K562 (cell line): ENCODE data around the gene CNIH4. TPM values are rescaled to one million over a fixed set of nuclear protein-coding genes. Genes with fewer than 3 reads are reported as not detected.

Source experiments
- ATAC-seq: fragments of 200-7000 bp; cut with Tn5 transposase; 3 replicates; pipeline ENCODE4 v1.9.1; 2020; ENCODE audit warnings: moderate library complexity
- BruUV-seq: library from RNA; stranded (reverse); fragments of 400-500 nt; replicated peaks from 2 replicates; lab custom pipeline; 2021; lab: Mats Ljungman, UMichigan
- CTCF ChIA-PET: fragments of 300-600 bp; formaldehyde crosslinking; extraction: SDS; loops from one replicate; lab custom pipeline; 2021; ENCODE audit warnings: low intra/inter-chr PET ratio; lab: Yijun Ruan, JAX
- POLR2A ChIA-PET: fragments of 300-600, 350-650 bp; sonication (Branson Sonifier 250); formaldehyde crosslinking; extraction: SDS; loops from one replicate; lab custom pipeline; 2021; ENCODE audit warnings: antibody characterized with exemption, inconsistent platforms; lab: Yijun Ruan, JAX
- DNase-seq, 4 experiments: peaks; one replicate each; pipeline versions ENCODE4 v3.0.0 to v3.0.0-alpha.2; 2011 to 2018; ENCODE audit warnings: low spot score in 3 of 4, mixed read lengths in 3 of 4; ENCODE audit errors: extremely low read depth in 1 of 4
- FAIRE-seq: peaks from 2 replicates; lab custom pipeline; 2011; peaks lifted over from hg19 to GRCh38; lab: Jason Lieb, UNC
- H2AFZ ChIP-seq: 2 replicates; pipeline ENCODE4 v1.6.0; 2011; ENCODE audit warnings: low read depth, low read length, control low read depth, inconsistent platforms
- H3K27ac ChIP-seq: fragments of 200-600 bp; 3 replicates; pipeline ENCODE4 v1.8.0; 2011; ENCODE audit warnings: low read depth, mild to moderate bottlenecking, control low read depth, inconsistent platforms, low read length, moderate library complexity, mixed read lengths; ENCODE audit errors: extremely low read depth
- H3K27me3 ChIP-seq, 2 experiments: fragments of 300-600 bp in 1 of 2; 2 replicates in 1 of 2; 3 replicates in 1 of 2; pipeline versions ENCODE4 v1.6.0 to v1.8.0; 2011; ENCODE audit warnings: inconsistent platforms in 2 of 2, low read length in 2 of 2, mild to moderate bottlenecking in 1 of 2, mixed read lengths in 1 of 2, moderate library complexity in 1 of 2; ENCODE audit not compliant: control insufficient read depth in 2 of 2, insufficient read depth in 2 of 2
- H3K36me3 ChIP-seq: fragments of 300-600 bp; 3 replicates; pipeline ENCODE4 v1.8.0; 2011; ENCODE audit warnings: mild to moderate bottlenecking, low read length, inconsistent platforms; ENCODE audit not compliant: control insufficient read depth, insufficient read depth
- H3K4me1 ChIP-seq, 2 experiments: fragments of 200-600 bp in 1 of 2; replicated peaks in 1 of 2; 2 replicates in 1 of 2; 3 replicates in 1 of 2; pipeline versions ENCODE4 v1.5.1 to v1.8.0; 2011; ENCODE audit warnings: inconsistent platforms in 2 of 2, low read length in 2 of 2, mild to moderate bottlenecking in 1 of 2, mixed read lengths in 1 of 2, moderate library complexity in 1 of 2; ENCODE audit not compliant: control insufficient read depth in 2 of 2, insufficient read depth in 2 of 2
- H3K4me2 ChIP-seq: 2 replicates; pipeline ENCODE4 v1.6.1; 2011; ENCODE audit warnings: low read length, control low read depth, inconsistent platforms, mixed read lengths; ENCODE audit not compliant: insufficient read depth
- H3K4me3 ChIP-seq: fragments of 200-600 bp; sonication (generic), shearing (Covaris generic); 2 replicates; pipeline ENCODE4 v1.5.1; 2016; ENCODE audit warnings: control low read depth, inconsistent platforms
- H3K79me2 ChIP-seq: fragments of 200-600 bp; 3 replicates; pipeline ENCODE4 v1.8.0; 2011; ENCODE audit warnings: low read length, inconsistent platforms; ENCODE audit not compliant: control insufficient read depth, insufficient read depth
- H3K9ac ChIP-seq, 2 experiments: 2 replicates each; pipeline versions ENCODE4 v1.6.0 to v1.6.1; 2011; ENCODE audit warnings: low read depth in 2 of 2, low read length in 2 of 2, control low read depth in 1 of 2, inconsistent platforms in 1 of 2, mild to moderate bottlenecking in 1 of 2, mixed read lengths in 1 of 2; ENCODE audit not compliant: insufficient read depth in 1 of 2
- H3K9me1 ChIP-seq: one replicate; pipeline ENCODE4 v1.6.0; 2011; ENCODE audit warnings: inconsistent platforms, mild to moderate bottlenecking, low read length, moderate library complexity; ENCODE audit not compliant: control insufficient read depth, insufficient read depth
- H3K9me3 ChIP-seq: replicated peaks from 2 replicates; pipeline ENCODE4 v1.5.1; 2011; ENCODE audit warnings: low read depth, low read length, inconsistent platforms; ENCODE audit not compliant: control insufficient read depth, insufficient read depth
- H4K20me1 ChIP-seq: replicated peaks from 2 replicates; pipeline ENCODE4 v1.6.1; 2011; ENCODE audit warnings: low read length, inconsistent platforms, mixed read lengths; ENCODE audit not compliant: control insufficient read depth, insufficient read depth
- ATF3 ChIP-seq, 2 experiments: fragments of 450-650 bp in 1 of 2; sonication (generic) in 1 of 2; formaldehyde crosslinking in 1 of 2; IDR thresholded peaks in 1 of 2; conservative IDR thresholded peaks in 1 of 2; 2 replicates each; pipeline versions ENCODE4 v1.6.1 to v1.8.1; 2016 to 2023; ENCODE audit warnings: mild to moderate bottlenecking in 2 of 2, moderate library complexity in 2 of 2, inconsistent platforms in 1 of 2, missing genetic modification reagents in 1 of 2
- BRF2 ChIP-seq: IDR thresholded peaks from 3 replicates; pipeline ENCODE4 v1.6.1; 2011; ENCODE audit warnings: borderline replicate concordance, mild to moderate bottlenecking; ENCODE audit not compliant: insufficient read length, insufficient read depth
- FOSL1 ChIP-seq: fragments of 200-800 bp; sonication (Bioruptor generic); conservative IDR thresholded peaks from 2 replicates; pipeline ENCODE4 v1.6.1; 2016; ENCODE audit warnings: missing genetic modification characterization, missing compliant biosample characterization
- JUND ChIP-seq, 2 experiments: IDR thresholded peaks; 2 replicates in 1 of 2; 3 replicates in 1 of 2; pipeline ENCODE4 v1.6.1; 2011; ENCODE audit warnings: borderline replicate concordance in 2 of 2, low read depth in 2 of 2, low read length in 2 of 2, improper control_type of control experiment in 1 of 2, missing biosample characterization in 1 of 2, missing genetic modification characterization in 1 of 2, missing genetic modification reagents in 1 of 2
- PATZ1 ChIP-seq: fragments of 250-450 bp; sonication (Bioruptor Pico); IDR thresholded peaks from 2 replicates; pipeline ENCODE4 v1.5.0; 2020; ENCODE audit warnings: mild to moderate bottlenecking, borderline replicate concordance
- PKNOX1 ChIP-seq: fragments of 450-650 bp; IDR thresholded peaks from 2 replicates; pipeline ENCODE4 v1.6.1; 2016
- POLR3G ChIP-seq: IDR thresholded peaks from 2 replicates; pipeline ENCODE4 v1.6.1; 2011; ENCODE audit not compliant: insufficient read length, insufficient replicate concordance; ENCODE audit errors: extremely low read depth
- RREB1 ChIP-seq: fragments of 250-450 bp; sonication (Bioruptor Pico); IDR thresholded peaks from 2 replicates; pipeline ENCODE4 v1.4.0; 2020
- ZNF780A ChIP-seq: fragments of 250-450 bp; sonication (Bioruptor Pico); IDR thresholded peaks from 2 replicates; pipeline ENCODE4 v1.5.0; 2021; ENCODE audit warnings: mild to moderate bottlenecking
- WGBS: fragments of 100-300 bp; shearing (Covaris generic); methylation state at CpG from one replicate; pipeline ENCODE4 v1.1.6; 2016; ENCODE audit warnings: low coverage, mixed read lengths; ENCODE audit not compliant: insufficient coverage; ENCODE audit errors: missing lambda C conversion rate; 5-methylcytosine and 5-hydroxymethylcytosine counted together
- in situ Hi-C: fragments of 300-500 bp; cut with MboI; formaldehyde crosslinking; loops from 4 replicates; pipeline ENCODE4 v1.15.0; 2018; ENCODE audit warnings: inconsistent platforms, mixed read lengths
- intact Hi-C: fragments of 100-400 bp; cut with micrococcal nuclease; formaldehyde crosslinking; loops from 2 replicates; pipeline ENCODE4 v1.14.2; 2022
- polyA plus RNA-seq, 8 experiments: library from polyadenylated mRNA; depleted of rRNA in 4 of 8; stranded (reverse) in 5 of 8; unstranded in 3 of 8; fragments of >200 nt; fragmentation: Nextera tagmentation in 2 of 8; fragmentation: Illumina TruSeq in 1 of 8; extraction: Ambion mirVana in 2 of 8; extraction: Trizol in 1 of 8; gene quantifications; 2 replicates each; pipeline versions ENCODE4 v1.2.1 to v1.2.3, GENCODE V29; 2011 to 2014; ENCODE audit warnings: inconsistent platforms in 1 of 8, missing spikeins in 1 of 8
- total RNA-seq, 7 experiments: library from RNA; depleted of rRNA in 6 of 7; stranded (reverse); fragments of >200 nt in 6 of 7; fragmentation: Illumina TruSeq in 2 of 7; extraction: Trizol in 2 of 7; gene quantifications; 2 replicates each; pipeline versions ENCODE4 v1.2.1 to v1.2.3, GENCODE V29; 2011 to 2021; ENCODE audit warnings: low replicate concordance in 1 of 7

The CNIH4 gene
- total and polyA plus RNA-seq, 9 of the 15 experiments (the other 6 are each of a cell fraction or from before 2014, with no cell fraction given) = 41.3 to 266 (median 61.1) TPM

GRCh38 chr1:224377676-224378006 lies 21.0 kb downstream of the CNIH4 start:
- Histone ChIP-seq H3K79me2 (no peaks in the 10 kb centered on the region), H3K9ac (no peak overlapping the region), H3K9me3 (no peaks in the 10 kb centered on the region), H3K4me2 (no peak overlapping the region), H4K20me1 (no peaks in the 10 kb centered on the region), H3K9me1 (no peaks in the 10 kb centered on the region), H3K27ac (no peak overlapping the region), H3K36me3 (peaks cover 46% of the 10 kb centered on the region), H2AFZ (no peak overlapping the region), H3K27me3 (no peaks in the 10 kb centered on the region), H3K4me3 (no peak overlapping the region), H3K4me1 (peaks cover 0 to 8% of the 10 kb centered on the region in 2 experiments; a peak in 1 of 5 replicates)
- BruUV-seq = no TSS peak
- no peak for FAIRE-seq
- ATAC-seq = no peak
- in situ Hi-C loops = no loop called here
- WGBS = 66% methylated on average over 2 of the region's 2 CpGs
- POLR2A ChIA-PET = interaction anchor here (0.8 to 1.5 kb wide), 4 partner anchors 11 to 59 kb away, joined by 3 to 6 read pairs (median 4); no protein-coding TSS in a partner anchor
- intact Hi-C loops = no loop called here
- CTCF ChIA-PET = no interaction called here
- peak in 1 of 4 experiments; percentile 28 for DNase-seq
- TF ChIP-seq POLR3G (no peak), PKNOX1 (peak; percentile 41; the same call in 1 of the 2 replicates), JUND (IDR thresholded peaks at IDR 0.05; ENCODE audit: borderline replicate concordance, low read depth, low read length) (peak; percentile 51; the same call in 1 of the 2 replicates), JUND (tag; IDR thresholded peaks at IDR 0.05; ENCODE audit: borderline replicate concordance, low read depth, low read length) (peak; percentile 38; the same call in 1 of the 3 replicates), FOSL1 (tag) (peak; percentile 60), ATF3 (IDR thresholded peaks at IDR 0.05) (peak; percentile 72; the same call in 1 of the 2 replicates), ATF3 (CRISPR knock-in tag; conservative IDR thresholded peaks at IDR 0.05) (no peak), RREB1 (no peak), ZNF780A (no peak), BRF2 (no peak), PATZ1 (CRISPR knock-in tag) (no peak)
